GM23338 (cell line): ENCODE measurements around the gene CDKN3. TPM values are rescaled to one million over a fixed set of nuclear protein-coding genes. Genes with fewer than 3 reads are reported as not detected.

Experiments used
- ATAC-seq: fragments of 200-7000 bp; cut with Tn5 transposase; 3 replicates; pipeline ENCODE4 v1.9.1; 2020
- DNase-seq: peaks from one replicate; pipeline ENCODE4 v3.0.0-alpha.2; 2015; ENCODE audit warnings: low spot score
- H2AFZ ChIP-seq: fragments of 200-600 bp; sonication (generic); 2 replicates; pipeline ENCODE4 v1.8.0; 2016; ENCODE audit warnings: antibody characterized with exemption, mild to moderate bottlenecking, moderate library complexity
- H3F3A ChIP-seq: fragments of 200-600 bp; sonication (generic); replicated peaks from 2 replicates; pipeline ENCODE4 v1.8.0; 2017; ENCODE audit warnings: antibody characterized with exemption, mixed run types, low read depth
- H3K27ac ChIP-seq: fragments of 200-600 bp; sonication (generic); 2 replicates; pipeline ENCODE4 v1.6.1; 2016; ENCODE audit warnings: low read depth
- H3K27me3 ChIP-seq: fragments of 200-600 bp; sonication (generic); 2 replicates; pipeline ENCODE4 v1.8.0; 2016; ENCODE audit warnings: mild to moderate bottlenecking, mixed run types, moderate library complexity; ENCODE audit not compliant: insufficient read depth
- H3K36me3 ChIP-seq: fragments of 200-600 bp; sonication (generic); 2 replicates; pipeline ENCODE4 v1.8.0; 2016; ENCODE audit warnings: mild to moderate bottlenecking; ENCODE audit not compliant: insufficient read depth
- H3K4me1 ChIP-seq: fragments of 200-600 bp; sonication (generic); 2 replicates; pipeline ENCODE4 v1.8.0; 2016; ENCODE audit warnings: mild to moderate bottlenecking, moderate library complexity; ENCODE audit not compliant: insufficient read depth
- H3K4me2 ChIP-seq: fragments of 200-600 bp; sonication (generic); 2 replicates; pipeline ENCODE4 v1.7.1; 2017; ENCODE audit warnings: mixed run types
- H3K4me3 ChIP-seq: fragments of 200-600 bp; sonication (generic); 2 replicates; pipeline ENCODE4 v1.6.1; 2016; ENCODE audit warnings: mixed run types
- H3K79me2 ChIP-seq: fragments of 200-600 bp; sonication (generic); replicated peaks from 2 replicates; pipeline ENCODE4 v1.8.0; 2017; ENCODE audit warnings: mild to moderate bottlenecking; ENCODE audit not compliant: insufficient read depth
- H3K9me2 ChIP-seq: fragments of 200-600 bp; sonication (generic); 2 replicates; pipeline ENCODE4 v1.8.0; 2017; ENCODE audit not compliant: insufficient read depth
- H4K20me1 ChIP-seq: fragments of 200-600 bp; sonication (generic); replicated peaks from 2 replicates; pipeline ENCODE4 v1.8.0; 2017; ENCODE audit warnings: mild to moderate bottlenecking; ENCODE audit not compliant: insufficient read depth
- H3K27ac Mint-ChIP-seq: 2 replicates; pipeline ENCODE4 v1.8.0; 2020; ENCODE audit warnings: inconsistent platforms, mild to moderate bottlenecking, moderate library complexity, mixed read lengths
- H3K27me3 Mint-ChIP-seq: 3 replicates; pipeline ENCODE4 v1.8.0; 2022; ENCODE audit warnings: low read depth, mild to moderate bottlenecking, moderate library complexity, mixed read lengths, inconsistent platforms; ENCODE audit not compliant: insufficient read depth, poor library complexity
- H3K36me3 Mint-ChIP-seq: 3 replicates; pipeline ENCODE4 v1.8.0; 2021; ENCODE audit warnings: low read depth, mild to moderate bottlenecking, inconsistent platforms, moderate library complexity, mixed read lengths
- H3K4me1 Mint-ChIP-seq: 3 replicates; pipeline ENCODE4 v1.8.0; 2020; ENCODE audit warnings: mild to moderate bottlenecking, inconsistent platforms, mixed read lengths
- H3K4me3 Mint-ChIP-seq: 3 replicates; pipeline ENCODE4 v1.8.0; 2021; ENCODE audit warnings: moderate library complexity, mild to moderate bottlenecking, inconsistent platforms, mixed read lengths
- H3K9me3 Mint-ChIP-seq: 3 replicates; pipeline ENCODE4 v1.8.0; 2020; ENCODE audit warnings: moderate library complexity, mild to moderate bottlenecking, inconsistent platforms, mixed read lengths
- EZH2 ChIP-seq: fragments of 200-600 bp; sonication (generic); IDR thresholded peaks from one replicate; pipeline ENCODE4 v1.8.0; 2017; ENCODE audit warnings: antibody characterized with exemption, mild to moderate bottlenecking, low read depth; ENCODE audit not compliant: unreplicated experiment
- EZH2phosphoT487 ChIP-seq: fragments of 200-600 bp; sonication (generic); IDR thresholded peaks from one replicate; pipeline ENCODE4 v1.8.1; 2018; ENCODE audit warnings: antibody characterized with exemption; ENCODE audit not compliant: unreplicated experiment
- JUNB ChIP-seq: IDR thresholded peaks from one replicate; pipeline ENCODE4 v1.6.1; 2016; ENCODE audit warnings: antibody characterized with exemption; ENCODE audit not compliant: unreplicated experiment
- NANOG ChIP-seq: IDR thresholded peaks from 2 replicates; pipeline ENCODE4 v1.6.1; 2016; ENCODE audit warnings: antibody characterized with exemption, borderline replicate concordance
- POLR2AphosphoS5 ChIP-seq: IDR thresholded peaks from 2 replicates; pipeline ENCODE4 v1.6.1; 2016; ENCODE audit warnings: antibody characterized with exemption, low read depth
- polyA plus RNA-seq: library from polyadenylated mRNA; unstranded; fragments of >200 nt; fragmentation: Nextera tagmentation; extraction: Ambion mirVana; gene quantifications from 2 replicates; pipeline ENCODE4 v1.2.1, GENCODE V29; 2016
- total RNA-seq: library from RNA; depleted of rRNA; stranded (reverse); fragments of >200 nt; shearing (Covaris generic); gene quantifications from 2 replicates; pipeline ENCODE4 v1.2.3, GENCODE V29; 2014
- TF ChIP-seq, protein P1 (sequence below): IDR thresholded peaks from one replicate; pipeline ENCODE4 v1.6.1; 2018; ENCODE audit warnings: antibody characterized with exemption; ENCODE audit not compliant: unreplicated experiment
- TF ChIP-seq, protein P2 (sequence below), 2 experiments: fragments of 200-600 bp in 1 of 2; sonication (generic) in 1 of 2; conservative IDR thresholded peaks; 2 replicates each; pipeline versions ENCODE4 v1.5.1 to v1.6.1; 2016 to 2017; ENCODE audit warnings: antibody characterized with exemption in 2 of 2, low read depth in 2 of 2, mild to moderate bottlenecking in 2 of 2, moderate library complexity in 1 of 2

CDKN3 gene
- total and polyA plus RNA-seq, 2 experiments from 2014 or later, result 36.3 to 97.4 TPM

DNA sequence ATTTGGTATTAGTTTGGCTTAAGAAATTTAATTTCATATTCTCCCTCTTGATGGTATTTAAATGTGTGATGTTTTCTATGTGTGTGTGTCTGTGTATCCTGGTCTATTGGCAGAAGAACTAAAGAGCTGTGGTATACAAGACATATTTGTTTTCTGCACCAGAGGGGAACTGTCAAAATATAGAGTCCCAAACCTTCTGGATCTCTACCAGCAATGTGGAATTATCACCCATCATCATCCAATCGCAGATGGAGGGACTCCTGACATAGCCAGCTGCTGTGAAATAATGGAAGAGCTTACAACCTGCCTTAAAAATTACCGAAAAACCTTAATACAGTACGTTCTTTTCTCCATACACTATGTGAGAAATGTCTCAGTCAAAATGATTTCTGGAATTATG lies 14.6 kb downstream of the CDKN3 start (continued):
- TF ChIP-seq EZH2, result no peak
- no peak for TF ChIP-seq JUNB
- no peak for TF ChIP-seq EZH2phosphoT487
- no peak for TF ChIP-seq NANOG
- TF ChIP-seq, protein P1, sequence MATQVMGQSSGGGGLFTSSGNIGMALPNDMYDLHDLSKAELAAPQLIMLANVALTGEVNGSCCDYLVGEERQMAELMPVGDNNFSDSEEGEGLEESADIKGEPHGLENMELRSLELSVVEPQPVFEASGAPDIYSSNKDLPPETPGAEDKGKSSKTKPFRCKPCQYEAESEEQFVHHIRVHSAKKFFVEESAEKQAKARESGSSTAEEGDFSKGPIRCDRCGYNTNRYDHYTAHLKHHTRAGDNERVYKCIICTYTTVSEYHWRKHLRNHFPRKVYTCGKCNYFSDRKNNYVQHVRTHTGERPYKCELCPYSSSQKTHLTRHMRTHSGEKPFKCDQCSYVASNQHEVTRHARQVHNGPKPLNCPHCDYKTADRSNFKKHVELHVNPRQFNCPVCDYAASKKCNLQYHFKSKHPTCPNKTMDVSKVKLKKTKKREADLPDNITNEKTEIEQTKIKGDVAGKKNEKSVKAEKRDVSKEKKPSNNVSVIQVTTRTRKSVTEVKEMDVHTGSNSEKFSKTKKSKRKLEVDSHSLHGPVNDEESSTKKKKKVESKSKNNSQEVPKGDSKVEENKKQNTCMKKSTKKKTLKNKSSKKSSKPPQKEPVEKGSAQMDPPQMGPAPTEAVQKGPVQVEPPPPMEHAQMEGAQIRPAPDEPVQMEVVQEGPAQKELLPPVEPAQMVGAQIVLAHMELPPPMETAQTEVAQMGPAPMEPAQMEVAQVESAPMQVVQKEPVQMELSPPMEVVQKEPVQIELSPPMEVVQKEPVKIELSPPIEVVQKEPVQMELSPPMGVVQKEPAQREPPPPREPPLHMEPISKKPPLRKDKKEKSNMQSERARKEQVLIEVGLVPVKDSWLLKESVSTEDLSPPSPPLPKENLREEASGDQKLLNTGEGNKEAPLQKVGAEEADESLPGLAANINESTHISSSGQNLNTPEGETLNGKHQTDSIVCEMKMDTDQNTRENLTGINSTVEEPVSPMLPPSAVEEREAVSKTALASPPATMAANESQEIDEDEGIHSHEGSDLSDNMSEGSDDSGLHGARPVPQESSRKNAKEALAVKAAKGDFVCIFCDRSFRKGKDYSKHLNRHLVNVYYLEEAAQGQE, result no peak
- no peak for TF ChIP-seq POLR2AphosphoS5

DNA sequence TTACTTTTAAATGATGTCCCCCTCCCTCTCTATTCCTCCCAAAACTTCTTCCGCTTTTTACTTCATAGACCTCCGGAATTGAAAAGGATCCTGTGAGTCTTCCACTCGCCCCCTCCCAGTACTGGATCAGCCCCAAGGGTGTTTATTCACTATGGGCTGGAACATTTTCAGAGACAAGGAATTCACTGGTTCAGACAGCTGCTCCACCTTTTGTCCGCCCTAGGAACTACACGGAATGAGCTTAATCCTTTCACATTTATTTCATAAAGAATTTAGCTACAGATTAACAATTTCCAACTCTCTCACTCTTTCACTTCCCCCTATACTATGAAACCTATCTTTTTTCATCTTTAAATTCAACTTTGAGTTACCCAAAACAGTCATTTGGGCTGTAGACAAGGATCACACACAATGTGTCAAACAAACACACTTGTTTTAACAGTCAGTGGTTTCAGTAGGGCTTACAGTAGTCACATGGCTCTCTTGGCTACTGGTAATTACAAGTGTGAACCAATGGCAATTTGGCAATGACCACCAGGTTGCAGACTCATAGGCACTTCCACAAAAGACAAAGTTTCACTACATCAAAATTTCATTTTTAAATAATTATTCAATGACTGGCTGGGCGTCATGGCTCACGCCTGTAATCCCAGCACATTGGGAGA lies 23.8 kb downstream of the CDKN3 start:
- Histone ChIP-seq H3K9me2 (no peaks in the 10 kb centered on the region), H3K4me3 (no peak overlapping the region), H4K20me1 (no peaks in the 10 kb centered on the region), H3K36me3 (peaks cover 3% of the 10 kb centered on the region; the same call in 1 of the 2 replicates), H3K27me3 (no peaks in the 10 kb centered on the region), H3F3A (no peaks in the 10 kb centered on the region), H3K79me2 (0 out of 2 replicates have a peak, but pooled peaks cover 7% of the 10 kb centered on the region), H2AFZ (no peak overlapping the region), H3K27ac (peak overlapping the region; percentile 1), H3K4me1 (no peaks in the 10 kb centered on the region), H3K4me2 (no peak overlapping the region)
- DNase-seq (peak; percentile 81), ATAC-seq (peak; percentile 94)
- TF ChIP-seq EZH2 (no peak), POLR2AphosphoS5 (no peak), NANOG (no peak)
- TF ChIP-seq, protein P2, sequence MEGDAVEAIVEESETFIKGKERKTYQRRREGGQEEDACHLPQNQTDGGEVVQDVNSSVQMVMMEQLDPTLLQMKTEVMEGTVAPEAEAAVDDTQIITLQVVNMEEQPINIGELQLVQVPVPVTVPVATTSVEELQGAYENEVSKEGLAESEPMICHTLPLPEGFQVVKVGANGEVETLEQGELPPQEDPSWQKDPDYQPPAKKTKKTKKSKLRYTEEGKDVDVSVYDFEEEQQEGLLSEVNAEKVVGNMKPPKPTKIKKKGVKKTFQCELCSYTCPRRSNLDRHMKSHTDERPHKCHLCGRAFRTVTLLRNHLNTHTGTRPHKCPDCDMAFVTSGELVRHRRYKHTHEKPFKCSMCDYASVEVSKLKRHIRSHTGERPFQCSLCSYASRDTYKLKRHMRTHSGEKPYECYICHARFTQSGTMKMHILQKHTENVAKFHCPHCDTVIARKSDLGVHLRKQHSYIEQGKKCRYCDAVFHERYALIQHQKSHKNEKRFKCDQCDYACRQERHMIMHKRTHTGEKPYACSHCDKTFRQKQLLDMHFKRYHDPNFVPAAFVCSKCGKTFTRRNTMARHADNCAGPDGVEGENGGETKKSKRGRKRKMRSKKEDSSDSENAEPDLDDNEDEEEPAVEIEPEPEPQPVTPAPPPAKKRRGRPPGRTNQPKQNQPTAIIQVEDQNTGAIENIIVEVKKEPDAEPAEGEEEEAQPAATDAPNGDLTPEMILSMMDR (conservative IDR thresholded peaks at IDR 0.05; ENCODE audit: low read depth in 2 of 2), result peak; percentile 65 to 69
- TF ChIP-seq, protein P1, result no peak
- Mint-ChIP-seq H3K4me3 (no peak overlapping the region; the same call in 2 of the 3 replicates), H3K27ac (peak overlapping the region; percentile 62), H3K36me3 (peaks cover 10% of the 10 kb centered on the region; the same call in 1 of the 3 replicates), H3K9me3 (no peaks in the 10 kb centered on the region), H3K4me1 (peaks cover 5% of the 10 kb centered on the region; the same call in 2 of the 3 replicates), H3K27me3 (peaks cover 4% of the 10 kb centered on the region)
